GM12878 (cell line): Measurements from ENCODE around the gene IFT27. TPM values are rescaled to one million over a fixed set of nuclear protein-coding genes. Genes with fewer than 3 reads are reported as not detected.

Experiments
- ATAC-seq: fragments of 200-7000 bp; cut with Tn5 transposase; 3 replicates; pipeline ENCODE4 v1.9.1; 2020; ENCODE audit warnings: mild to moderate bottlenecking, moderate library complexity
- BruUV-seq: library from RNA; stranded (reverse); fragments of 400-500 nt; replicated peaks from 2 replicates; lab custom pipeline; 2021; lab: Mats Ljungman, UMichigan
- CTCF ChIA-PET: fragments of 300-600 bp; sonication (Branson Sonifier 250); formaldehyde crosslinking; extraction: SDS; loops from one replicate; lab custom pipeline; 2021; ENCODE audit warnings: inconsistent platforms; lab: Yijun Ruan, JAX
- POLR2A ChIA-PET: fragments of 350-600 bp; formaldehyde crosslinking; extraction: SDS; loops from one replicate; lab custom pipeline; 2021; ENCODE audit warnings: inconsistent platforms; lab: Charles Lee
- RAD21 ChIA-PET: fragments of 300-600 bp; sonication (Branson Sonifier 250); formaldehyde crosslinking; loops from one replicate; lab custom pipeline; 2023; ENCODE audit warnings: antibody characterized with exemption; ENCODE audit not compliant: unreplicated experiment; lab: Charles Lee
- SMC1A ChIA-PET: fragments of 300-600 bp; sonication (Branson Sonifier 250); formaldehyde crosslinking; loops from one replicate; lab custom pipeline; 2023; ENCODE audit not compliant: unreplicated experiment, uncharacterized antibody; lab: Charles Lee
- DNase-seq: peaks from one replicate; pipeline ENCODE4 v3.0.0-alpha.2; 2011; ENCODE audit warnings: low read depth, low spot score
- FAIRE-seq: peaks from 3 replicates; lab custom pipeline; 2011; peaks lifted over from hg19 to GRCh38; lab: Jason Lieb, UNC
- H2AFZ ChIP-seq: 2 replicates; pipeline ENCODE4 v1.6.0; 2011; ENCODE audit warnings: low read depth, low read length, control low read depth; ENCODE audit not compliant: control insufficient read depth
- H3K27ac ChIP-seq: 2 replicates; pipeline ENCODE4 v1.5.1; 2011; ENCODE audit warnings: control low read depth; ENCODE audit not compliant: control insufficient read depth, insufficient read depth
- H3K27me3 ChIP-seq, 2 experiments: replicated peaks in 1 of 2; 2 replicates each; pipeline versions ENCODE4 v1.6.0 to v1.6.1; 2011; ENCODE audit warnings: low read length in 1 of 2; ENCODE audit not compliant: control insufficient read depth in 2 of 2, insufficient read depth in 2 of 2
- H3K36me3 ChIP-seq, 2 experiments: 2 replicates each; pipeline ENCODE4 v1.5.1; 2011; ENCODE audit warnings: low read length in 1 of 2; ENCODE audit not compliant: control insufficient read depth in 2 of 2, insufficient read depth in 2 of 2
- H3K4me1 ChIP-seq: 2 replicates; pipeline ENCODE4 v1.6.1; 2011; ENCODE audit warnings: mild to moderate bottlenecking, low read length, moderate library complexity, mixed read lengths; ENCODE audit not compliant: control insufficient read depth, insufficient read depth
- H3K4me2 ChIP-seq: 2 replicates; pipeline ENCODE4 v1.6.0; 2011; ENCODE audit warnings: control low read depth; ENCODE audit not compliant: control insufficient read depth, insufficient read depth
- H3K4me3 ChIP-seq: fragments of 200-600 bp; sonication (generic); 2 replicates; pipeline ENCODE4 v1.5.1; 2016
- H3K79me2 ChIP-seq: 2 replicates; pipeline ENCODE4 v1.6.0; 2011; ENCODE audit warnings: low read length; ENCODE audit not compliant: control insufficient read depth, insufficient read depth
- H3K9ac ChIP-seq: 2 replicates; pipeline ENCODE4 v1.8.0; 2011; ENCODE audit warnings: low read length, control low read depth, mixed read lengths; ENCODE audit not compliant: control insufficient read depth, insufficient read depth
- H3K9me3 ChIP-seq: replicated peaks from 3 replicates; pipeline ENCODE4 v1.5.1; 2011; ENCODE audit warnings: mild to moderate bottlenecking, low read length; ENCODE audit not compliant: control insufficient read depth, insufficient read depth
- H4K20me1 ChIP-seq: 2 replicates; pipeline ENCODE4 v1.6.0; 2011; ENCODE audit not compliant: control insufficient read depth, insufficient read depth
- DPF2 ChIP-seq: fragments of 450-650 bp; IDR thresholded peaks from 2 replicates; pipeline ENCODE4 v1.6.1; 2017; ENCODE audit warnings: mild to moderate bottlenecking
- HCFC1 ChIP-seq: fragments of 150-350 bp; IDR thresholded peaks from 2 replicates; pipeline ENCODE4 v1.6.1; 2014; ENCODE audit warnings: low read length
- IRF4 ChIP-seq: IDR thresholded peaks from 2 replicates; pipeline ENCODE4 v1.6.1; 2011; ENCODE audit warnings: low read depth, low read length
- KAT2A ChIP-seq: conservative IDR thresholded peaks from 2 replicates; pipeline ENCODE4 v1.6.1; 2011; ENCODE audit warnings: low read depth, low read length; ENCODE audit not compliant: control insufficient read depth
- KDM1A ChIP-seq: fragments of 200-600 bp; sonication (generic); IDR thresholded peaks from 2 replicates; pipeline ENCODE4 v1.6.1; 2016; ENCODE audit warnings: borderline replicate concordance
- MYC ChIP-seq: IDR thresholded peaks from 2 replicates; pipeline ENCODE4 v1.6.1; 2011; ENCODE audit warnings: mild to moderate bottlenecking, low read length, moderate library complexity, inconsistent platforms; ENCODE audit not compliant: insufficient read depth, insufficient replicate concordance, insufficient read length, severe bottlenecking
- NR2F1 ChIP-seq: fragments of 450-650 bp; conservative IDR thresholded peaks from 2 replicates; pipeline ENCODE4 v1.6.1; 2017; ENCODE audit warnings: mild to moderate bottlenecking
- SUPT20H ChIP-seq: IDR thresholded peaks from 2 replicates; pipeline ENCODE4 v1.6.1; 2011; ENCODE audit warnings: low read depth, mild to moderate bottlenecking, low read length, moderate library complexity, borderline replicate concordance; ENCODE audit not compliant: control insufficient read depth
- TCF7 ChIP-seq: IDR thresholded peaks from 2 replicates; pipeline ENCODE4 v1.6.1; 2014; ENCODE audit warnings: antibody characterized with exemption, borderline replicate concordance
- ZBED1 ChIP-seq: IDR thresholded peaks from 2 replicates; pipeline ENCODE4 v1.6.1; 2016; ENCODE audit warnings: borderline replicate concordance
- ZNF622 ChIP-seq: fragments of 450-650 bp; IDR thresholded peaks from 2 replicates; pipeline ENCODE4 v1.6.1; 2017; ENCODE audit warnings: mild to moderate bottlenecking, inconsistent platforms
- ZZZ3 ChIP-seq: IDR thresholded peaks from 2 replicates; pipeline ENCODE4 v1.6.1; 2011; ENCODE audit warnings: low read depth; ENCODE audit not compliant: control insufficient read depth, insufficient read length
- WGBS: methylation state at CpG from one replicate; pipeline ENCODE4 v1.1.6; 2016; ENCODE audit warnings: low lambda C conversion rate; ENCODE audit not compliant: insufficient replicate concordance, insufficient coverage; ENCODE audit errors: missing lambda C conversion rate; 5-methylcytosine and 5-hydroxymethylcytosine counted together
- in situ Hi-C: fragments of 300-500 bp; cut with MboI; formaldehyde crosslinking; loops from 9 replicates; pipeline ENCODE4 v1.14.3; 2018; ENCODE audit warnings: mixed read lengths
- intact Hi-C: fragments of 100-400 bp; cut with micrococcal nuclease; formaldehyde crosslinking; loops from one replicate; pipeline ENCODE4 v1.14.2; 2022; ENCODE audit not compliant: unreplicated experiment
- polyA plus RNA-seq, 11 experiments: library from polyadenylated mRNA; depleted of rRNA in 4 of 11; unstranded in 6 of 11; stranded (reverse) in 5 of 11; fragments of >200 nt; fragmentation: Nextera tagmentation in 4 of 11; fragmentation: Illumina TruSeq in 1 of 11; extraction: Ambion mirVana in 4 of 11; extraction: Trizol in 1 of 11; gene quantifications; 1 replicate in 1 of 11; 2 replicates in 10 of 11; pipeline versions ENCODE4 v1.2.1 to v1.2.3, GENCODE V29; 2011 to 2016; ENCODE audit warnings: inconsistent platforms in 2 of 11, missing spikeins in 2 of 11, low read depth in 1 of 11
- total RNA-seq, 4 experiments: library from RNA; depleted of rRNA in 3 of 4; stranded (reverse); fragments of >200 nt in 3 of 4; fragmentation: Illumina TruSeq in 1 of 4; extraction: Trizol in 1 of 4; gene quantifications; 2 replicates each; pipeline versions ENCODE4 v1.2.1 to v1.2.3, GENCODE V29; 2013 to 2021
- TF ChIP-seq, protein P1 (sequence below): IDR thresholded peaks from 2 replicates; pipeline ENCODE4 v1.6.1; 2011; ENCODE audit warnings: mild to moderate bottlenecking, low read depth, low read length, moderate library complexity; ENCODE audit not compliant: insufficient replicate concordance
- TF ChIP-seq, protein P2 (sequence below): IDR thresholded peaks from 2 replicates; pipeline ENCODE4 v1.6.1; 2011; ENCODE audit warnings: borderline replicate concordance, low read depth, mild to moderate bottlenecking, moderate library complexity, mixed read lengths, low read length; ENCODE audit not compliant: insufficient read depth; ENCODE audit errors: extremely low read length
- TF ChIP-seq, protein P3 (sequence below): IDR thresholded peaks from 2 replicates; pipeline ENCODE4 v1.6.1; 2011; ENCODE audit warnings: low read depth, mild to moderate bottlenecking, low read length, moderate library complexity, borderline replicate concordance; ENCODE audit errors: extremely low read depth

The IFT27 gene
- total and polyA plus RNA-seq, 10 of the 15 experiments (the other 5 are each of a cell fraction or from before 2014, with no cell fraction given) = 2.7 to 32.5 (median 10.2) TPM

DNA sequence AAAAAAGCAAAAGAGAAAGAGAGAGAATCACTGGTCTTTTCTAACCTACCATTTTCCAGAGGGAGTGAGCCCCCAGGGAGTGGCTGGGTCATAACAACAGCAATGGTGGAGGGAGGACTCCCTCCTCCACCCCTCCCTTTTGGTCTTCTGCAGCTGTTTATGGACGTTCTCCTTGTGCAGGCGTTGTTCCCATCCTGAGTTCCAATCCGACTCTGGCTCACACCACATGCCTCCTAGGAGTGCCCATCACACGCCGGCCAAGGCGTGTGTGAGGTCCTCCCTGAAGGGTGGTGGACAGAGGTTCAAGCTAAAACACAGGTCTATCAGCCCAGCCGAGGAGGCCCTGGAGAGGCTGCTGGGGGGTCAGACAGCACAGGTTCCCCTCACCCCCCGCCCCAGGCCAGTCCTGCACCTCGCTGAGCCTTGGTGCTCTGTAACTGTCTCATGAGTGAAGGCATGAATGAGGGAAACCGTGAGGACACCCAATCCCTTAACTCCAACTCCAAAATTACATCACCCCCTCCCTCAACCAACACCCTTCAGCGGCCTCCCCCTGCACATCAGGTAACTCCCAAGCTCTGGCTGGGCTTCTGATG lies 29.4 kb downstream of the IFT27 start:
- H4K20me1 ChIP-seq = no peaks in the 10 kb centered on the region
- intact Hi-C loops = no loop called here
- H2AFZ ChIP-seq = no peak overlapping the region
- no peaks in the 10 kb centered on the region for H3K79me2 ChIP-seq
- TF ChIP-seq, protein P1, sequence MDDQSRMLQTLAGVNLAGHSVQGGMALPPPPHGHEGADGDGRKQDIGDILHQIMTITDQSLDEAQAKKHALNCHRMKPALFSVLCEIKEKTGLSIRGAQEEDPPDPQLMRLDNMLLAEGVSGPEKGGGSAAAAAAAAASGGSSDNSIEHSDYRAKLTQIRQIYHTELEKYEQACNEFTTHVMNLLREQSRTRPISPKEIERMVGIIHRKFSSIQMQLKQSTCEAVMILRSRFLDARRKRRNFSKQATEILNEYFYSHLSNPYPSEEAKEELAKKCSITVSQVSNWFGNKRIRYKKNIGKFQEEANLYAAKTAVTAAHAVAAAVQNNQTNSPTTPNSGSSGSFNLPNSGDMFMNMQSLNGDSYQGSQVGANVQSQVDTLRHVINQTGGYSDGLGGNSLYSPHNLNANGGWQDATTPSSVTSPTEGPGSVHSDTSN = no peak
- TF ChIP-seq, protein P2, sequence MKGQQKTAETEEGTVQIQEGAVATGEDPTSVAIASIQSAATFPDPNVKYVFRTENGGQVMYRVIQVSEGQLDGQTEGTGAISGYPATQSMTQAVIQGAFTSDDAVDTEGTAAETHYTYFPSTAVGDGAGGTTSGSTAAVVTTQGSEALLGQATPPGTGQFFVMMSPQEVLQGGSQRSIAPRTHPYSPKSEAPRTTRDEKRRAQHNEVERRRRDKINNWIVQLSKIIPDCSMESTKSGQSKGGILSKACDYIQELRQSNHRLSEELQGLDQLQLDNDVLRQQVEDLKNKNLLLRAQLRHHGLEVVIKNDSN = no peak
- TF ChIP-seq ZBED1 (no peak), KAT2A (no peak), SUPT20H (no peak), IRF4 (no peak), HCFC1 (no peak), DPF2 (no peak), NR2F1 (no peak), ZNF622 (no peak), KDM1A (no peak), MYC (no peak), TCF7 (no peak), ZZZ3 (no peak)
- TF ChIP-seq, protein P3, sequence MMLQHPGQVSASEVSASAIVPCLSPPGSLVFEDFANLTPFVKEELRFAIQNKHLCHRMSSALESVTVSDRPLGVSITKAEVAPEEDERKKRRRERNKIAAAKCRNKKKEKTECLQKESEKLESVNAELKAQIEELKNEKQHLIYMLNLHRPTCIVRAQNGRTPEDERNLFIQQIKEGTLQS = no peak
- RAD21 ChIA-PET = no interaction called here
- POLR2A ChIA-PET = no interaction called here
- CTCF ChIA-PET = interaction anchor here (1.2 kb wide), 1 partner anchor 11 kb away, joined by 13 read pairs; no protein-coding TSS in a partner anchor
- in situ Hi-C loops = no loop called here
- no peak overlapping the region for H3K9ac ChIP-seq
- no peak overlapping the region for H3K27ac ChIP-seq
- 12% methylated on average over 11 of the region's 11 CpGs for WGBS
- H3K9me3 ChIP-seq = no peaks in the 10 kb centered on the region
- no peak for ATAC-seq
- no peaks in the 10 kb centered on the region for H3K36me3 ChIP-seq
- no peaks in the 10 kb centered on the region for H3K4me1 ChIP-seq
- FAIRE-seq = no peak
- BruUV-seq = no TSS peak
- H3K4me2 ChIP-seq = no peak overlapping the region
- H3K4me3 ChIP-seq = no peak overlapping the region
- SMC1A ChIA-PET = no interaction called here
- peaks cover 1 to 2% of the 10 kb centered on the region in 2 experiments; a peak in 2 of 4 replicates for H3K27me3 ChIP-seq
- DNase-seq = no peak
